Adrenal gland (tissue), 12 donors: ENCODE measurements around the gene CCN6. TPM values are rescaled to one million over a fixed set of nuclear protein-coding genes. Genes with fewer than 3 reads are reported as not detected.

ENCODE experiments used
- DNase-seq, 7 donors: peaks; one replicate each; pipeline ENCODE4 v3.0.0-alpha.2; 2019 to 2020
- H3K27ac ChIP-seq, 5 donors: fragments of 200-600 bp; sonication (generic) in 4 of 5; 1 replicate in 3 of 5; 2 replicates in 2 of 5; pipeline versions ENCODE4 v1.5.1 to v1.8.0; 2016 to 2020; ENCODE audit warnings: mild to moderate bottlenecking in 1 of 5
- H3K27me3 ChIP-seq: fragments of 200-600 bp; 2 replicates; pipeline ENCODE4 v1.8.0; 2021
- H3K36me3 ChIP-seq, 2 donors: fragments of 200-600 bp; replicated peaks in 1 of 2; 1 replicate in 1 of 2; 2 replicates in 1 of 2; pipeline versions ENCODE4 v1.5.1 to v1.8.0; 2018 to 2022
- H3K4me1 ChIP-seq, 2 donors: fragments of 200-600 bp; replicated peaks in 1 of 2; 1 replicate in 1 of 2; 2 replicates in 1 of 2; pipeline versions ENCODE4 v1.5.1 to v1.8.0; 2018 to 2021
- H3K4me3 ChIP-seq, 4 donors: fragments of 200-600 bp; sonication (generic) in 3 of 4; one replicate each; pipeline ENCODE4 v1.5.1; 2016 to 2018
- H3K9me3 ChIP-seq, 3 donors: fragments of 200-600 bp; sonication (generic) in 1 of 3; replicated peaks in 1 of 3; 1 replicate in 2 of 3; 2 replicates in 1 of 3; pipeline versions ENCODE4 v1.5.1 to v1.8.0; 2016 to 2021
- CTCF ChIP-seq, 6 experiments: fragments of 450-650 bp in 4 of 6; fragments of 200-600 bp in 2 of 6; sonication (generic) in 1 of 6; IDR thresholded peaks; 1 replicate in 5 of 6; 2 replicates in 1 of 6; pipeline versions ENCODE4 v1.5.1 to v1.8.0; 2016 to 2021; ENCODE audit warnings: antibody characterized with exemption in 6 of 6, mild to moderate bottlenecking in 2 of 6, moderate library complexity in 1 of 6
- POLR2A ChIP-seq, 2 donors: fragments of 450-650 bp; IDR thresholded peaks; one replicate each; pipeline ENCODE4 v1.6.1; 2017; ENCODE audit warnings: antibody characterized with exemption in 2 of 2, mild to moderate bottlenecking in 2 of 2, moderate library complexity in 1 of 2
- WGBS, 4 donors: extraction: QIAGEN DNeasy Blood & Tissue Kit in 2 of 4; methylation state at CpG; one replicate each; pipeline versions ENCODE4 v1.1.5 to v1.1.7; 2013 to 2017; 5-methylcytosine and 5-hydroxymethylcytosine counted together
- intact Hi-C, 2 donors: fragments of 100-400 bp; cut with DNase I; formaldehyde crosslinking; loops; one replicate each; pipeline versions ENCODE4 v1.14.1 to v1.15.0; 2022 to 2023
- polyA plus RNA-seq, 3 donors: library from polyadenylated mRNA; stranded (reverse); fragments of 200-250 nt in 2 of 3; fragments of 350-450 nt in 1 of 3; fragmentation: Illumina TruSeq in 1 of 3; extraction: RNeasy Lipid Tissue Mini Kit (QIAGEN cat#74804) in 1 of 3; gene quantifications; one replicate each; pipeline ENCODE4 v1.2.3, GENCODE V29; 2013 to 2014
- total RNA-seq, 9 donors: library from RNA; depleted of rRNA in 4 of 9; stranded (reverse); fragments of >200 nt in 4 of 9; fragments of 120-200 nt in 1 of 9; fragmentation: NEBNext Ultra II Directional in 1 of 9; extraction: Animal tissue kit (Norgen Biotek cat#: 25700) in 1 of 9; gene quantifications; one replicate each; pipeline versions ENCODE4 v1.1.0 to v1.2.4, GENCODE V29; 2013 to 2023
- donor health status: healthy with polysubstance abuse.
- donor health status: Bipolar disorder and iron deficiency.
- donor health status: DM: yes; HTN: yes; CAD: no.
- donor health status: DM: no; HTN: no; CAD: no.
- donor health status: DM: no; HTN: no; CAD: no.
- donor health status: DM: yes; HTN: yes; CAD: no.

Gene CCN6
- total and polyA plus RNA-seq, 12 donors = not detected

DNA sequence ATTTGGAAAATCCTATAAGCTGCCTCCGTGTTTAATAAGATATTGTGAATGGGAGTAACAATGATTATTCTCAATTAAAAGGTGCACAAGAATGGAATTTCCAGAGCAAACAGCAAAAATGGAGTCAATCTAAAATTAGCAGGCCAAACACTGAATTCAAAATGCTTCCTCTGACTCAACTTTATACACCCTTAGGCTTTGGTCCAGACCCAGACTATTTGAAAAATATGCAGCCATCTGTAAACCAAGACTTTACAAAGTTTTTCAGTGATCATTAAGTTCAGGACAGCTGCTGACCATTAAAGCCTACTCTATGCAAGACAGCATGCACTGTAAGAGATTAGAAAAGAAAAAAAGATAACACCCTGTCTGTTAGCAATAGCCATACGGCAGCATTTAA lies 39.4 kb upstream of the CCN6 start:
- H3K4me1 ChIP-seq = no peaks in the 10 kb centered on the region

DNA sequence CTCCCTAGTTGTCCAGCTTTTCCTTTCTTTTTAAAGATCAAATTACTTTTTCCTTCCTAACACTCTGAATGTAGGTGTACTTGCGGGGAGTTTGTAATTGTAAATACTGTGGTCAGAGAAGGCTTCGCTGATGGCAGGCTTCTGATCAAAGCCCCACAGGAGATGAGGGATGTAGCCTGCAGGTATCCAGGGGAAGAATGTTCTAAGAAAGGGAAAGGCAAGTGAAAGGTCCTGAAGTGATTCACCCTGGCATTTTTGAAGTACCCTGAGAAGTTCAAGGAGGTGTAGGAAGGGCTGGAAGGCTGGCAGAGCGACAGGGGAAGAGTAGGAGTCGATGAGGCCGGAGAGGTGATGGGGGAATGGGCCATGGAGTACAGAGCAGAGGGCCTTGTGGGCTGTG lies 38.2 kb upstream of the CCN6 start:
- H3K27me3 ChIP-seq = no peaks in the 10 kb centered on the region
- TF ChIP-seq CTCF (IDR thresholded peaks at IDR 0.05) = no peak
- no peak for TF ChIP-seq POLR2A (IDR thresholded peaks at IDR 0.05)
- no peaks in the 10 kb centered on the region for H3K9me3 ChIP-seq
- intact Hi-C loops = no loop called here
- WGBS, 4 donors = 90 to 96% (median 93%) methylated on average over 5 of the region's 5 CpGs
- H3K36me3 ChIP-seq = no peaks in the 10 kb centered on the region
- no peak overlapping the region for H3K4me3 ChIP-seq
- no peak for DNase-seq
- no peaks in the 10 kb centered on the region for H3K4me1 ChIP-seq
- H3K27ac ChIP-seq = no peak overlapping the region

More for the DNA sequence above, 39.4 kb upstream of the CCN6 start:
- no peaks in the 10 kb centered on the region for H3K27me3 ChIP-seq
- peak overlapping the region in 2 of 5 donors; percentile 22 to 41 for H3K27ac ChIP-seq
- TF ChIP-seq POLR2A (IDR thresholded peaks at IDR 0.05) = no peak
- intact Hi-C loops = no loop called here
- no peak for DNase-seq
- H3K36me3 ChIP-seq = no peaks in the 10 kb centered on the region
- no peak overlapping the region for H3K4me3 ChIP-seq
- WGBS, 4 donors = 53 to 68% (median 61%) methylated on average over 2 of the region's 2 CpGs
- H3K9me3 ChIP-seq = no peaks in the 10 kb centered on the region

DNA sequence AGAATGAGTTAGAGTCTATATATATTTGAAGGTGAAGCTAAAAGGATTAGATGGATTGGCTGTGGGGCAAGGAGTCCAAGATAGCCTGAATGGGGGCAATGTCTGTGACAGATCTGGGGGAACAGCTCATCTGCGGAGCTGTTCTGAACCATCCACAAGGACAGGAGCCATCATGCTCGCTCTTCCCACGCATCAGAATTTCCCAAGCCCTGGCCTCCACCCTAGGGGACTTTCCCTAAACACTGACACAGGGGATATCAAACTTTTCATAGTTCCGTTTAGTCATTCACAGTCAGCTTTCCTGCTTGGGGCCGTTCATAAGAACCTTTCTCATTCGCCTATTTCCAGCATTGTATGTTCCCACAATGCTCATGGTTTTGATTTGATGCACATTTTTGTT lies 37.6 kb upstream of the CCN6 start:
- no peak for DNase-seq
- no peaks in the 10 kb centered on the region for H3K36me3 ChIP-seq
- H3K27ac ChIP-seq = no peak overlapping the region
- 77 to 87% (median 83%) methylated on average over 6 of the region's 6 CpGs for WGBS, 4 donors
- H3K4me1 ChIP-seq = no peaks in the 10 kb centered on the region
- intact Hi-C loops = no loop called here
- no peaks in the 10 kb centered on the region for H3K9me3 ChIP-seq
- no peak overlapping the region for H3K4me3 ChIP-seq
- TF ChIP-seq POLR2A (IDR thresholded peaks at IDR 0.05) = no peak
- no peak for TF ChIP-seq CTCF (IDR thresholded peaks at IDR 0.05)
- no peaks in the 10 kb centered on the region for H3K27me3 ChIP-seq

- TF ChIP-seq POLR2A (IDR thresholded peaks at IDR 0.05) (no peak), CTCF (IDR thresholded peaks at IDR 0.05) (no peak)
- H3K4me1 ChIP-seq = no peaks in the 10 kb centered on the region
- WGBS, 4 donors = 81 to 92% (median 88%) methylated on average over 4 of the region's 4 CpGs
- H3K4me3 ChIP-seq = no peak overlapping the region
- intact Hi-C loops = no loop called here
- no peaks in the 10 kb centered on the region for H3K36me3 ChIP-seq
- no peak for DNase-seq
- no peak overlapping the region for H3K27ac ChIP-seq
- H3K27me3 ChIP-seq = no peaks in the 10 kb centered on the region
- no peaks in the 10 kb centered on the region for H3K9me3 ChIP-seq
Observed at GRCh38 chr6:112017169-112017568, 36.7 kb upstream of the CCN6 start.

GRCh38 chr6:112017760-112018537 lies 36.0 kb upstream of the CCN6 start:
- H3K4me3 ChIP-seq = no peak overlapping the region
- H3K27ac ChIP-seq = peak overlapping the region in 1 of 5 donors; percentile 48
- no peaks in the 10 kb centered on the region for H3K4me1 ChIP-seq
- H3K36me3 ChIP-seq = no peaks in the 10 kb centered on the region
- no peaks in the 10 kb centered on the region for H3K27me3 ChIP-seq
- intact Hi-C loops = no loop called here
- WGBS, 4 donors = 69 to 84% (median 80%) methylated on average over 7 of the region's 7 CpGs
- no peak for DNase-seq
- H3K9me3 ChIP-seq = no peaks in the 10 kb centered on the region
- no peak for TF ChIP-seq CTCF (IDR thresholded peaks at IDR 0.05)
- TF ChIP-seq POLR2A (IDR thresholded peaks at IDR 0.05) = no peak
